Fibroblast of pulmonary artery (primary cell): Measurements from ENCODE around the gene STXBP6.
"Not testable (repeated sequence)": the region's sequence is repeated elsewhere in the genome, so short reads cannot be mapped to it uniquely, and the experiment has no call there.

Source experiments
- DNase-seq: peaks from one replicate; pipeline ENCODE4 v3.0.0-alpha.2; 2010; ENCODE audit warnings: low read depth
- H3K4me3 ChIP-seq: replicated peaks from 2 replicates; pipeline ENCODE4 v1.5.1; 2011; ENCODE audit warnings: low read depth, mild to moderate bottlenecking, control low read depth, low read length, moderate library complexity
- CTCF ChIP-seq: IDR thresholded peaks from 2 replicates; pipeline ENCODE4 v1.5.1; 2011; ENCODE audit warnings: mild to moderate bottlenecking, control low read depth, low read length, inconsistent platforms; ENCODE audit errors: missing control alignments

The STXBP6 gene

DNA sequence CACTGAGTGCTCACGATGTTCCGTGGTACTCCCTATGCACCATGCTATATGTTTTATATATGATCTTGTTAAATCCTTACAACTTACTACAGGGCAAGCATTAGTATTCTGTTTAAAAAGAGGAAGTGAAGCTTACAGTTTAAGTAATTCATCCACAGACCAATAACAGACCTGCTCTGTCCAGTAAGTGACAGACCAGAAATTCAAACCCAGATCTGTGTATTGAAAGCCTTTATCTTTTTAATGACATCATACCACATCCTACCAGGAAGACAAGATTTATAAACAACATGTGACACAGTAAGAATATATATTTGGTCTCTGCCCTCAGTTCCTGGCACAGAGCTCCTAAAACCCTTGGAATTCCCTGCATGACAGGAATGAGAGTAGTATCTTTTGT is 206.5 kb downstream of the STXBP6 start:
- DNase-seq, result no peak
- H3K4me3 ChIP-seq, result no peak overlapping the region
- TF ChIP-seq CTCF, result no peak

DNA sequence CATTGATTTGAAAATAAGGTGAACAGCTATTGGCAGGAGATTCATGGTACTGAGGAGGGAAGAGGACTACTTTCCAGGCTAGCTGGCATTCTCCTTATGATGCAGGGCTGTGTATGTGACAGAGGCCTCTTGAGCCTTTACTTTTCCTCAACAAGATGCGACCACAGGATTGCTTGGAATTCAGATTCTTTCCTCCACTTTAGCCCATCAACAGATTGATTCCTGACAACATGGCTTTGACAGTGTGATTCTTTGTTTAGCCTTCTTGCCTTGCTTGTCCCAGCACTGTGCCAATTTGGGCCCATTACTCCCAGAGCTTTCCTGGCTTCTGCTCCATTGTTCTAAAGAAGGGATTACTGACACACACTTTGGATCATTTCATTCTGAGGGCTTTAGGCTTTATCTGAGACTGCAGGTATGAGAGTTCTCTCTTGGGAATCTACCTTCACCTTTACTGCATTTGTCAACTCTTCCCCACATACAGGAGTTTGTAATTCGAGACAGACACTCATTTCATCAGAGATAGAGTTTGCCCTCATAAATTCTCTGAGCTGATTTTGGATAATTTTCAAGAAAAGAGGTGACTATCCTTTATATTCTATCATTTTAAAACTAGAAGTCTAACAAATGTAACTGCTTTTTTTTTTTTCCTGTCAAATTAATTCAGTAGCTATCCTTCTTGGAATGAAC is 209.6 kb downstream of the STXBP6 start:
- H3K4me3 ChIP-seq, result no peak overlapping the region
- no peak for TF ChIP-seq CTCF
- DNase-seq, result no peak

DNA sequence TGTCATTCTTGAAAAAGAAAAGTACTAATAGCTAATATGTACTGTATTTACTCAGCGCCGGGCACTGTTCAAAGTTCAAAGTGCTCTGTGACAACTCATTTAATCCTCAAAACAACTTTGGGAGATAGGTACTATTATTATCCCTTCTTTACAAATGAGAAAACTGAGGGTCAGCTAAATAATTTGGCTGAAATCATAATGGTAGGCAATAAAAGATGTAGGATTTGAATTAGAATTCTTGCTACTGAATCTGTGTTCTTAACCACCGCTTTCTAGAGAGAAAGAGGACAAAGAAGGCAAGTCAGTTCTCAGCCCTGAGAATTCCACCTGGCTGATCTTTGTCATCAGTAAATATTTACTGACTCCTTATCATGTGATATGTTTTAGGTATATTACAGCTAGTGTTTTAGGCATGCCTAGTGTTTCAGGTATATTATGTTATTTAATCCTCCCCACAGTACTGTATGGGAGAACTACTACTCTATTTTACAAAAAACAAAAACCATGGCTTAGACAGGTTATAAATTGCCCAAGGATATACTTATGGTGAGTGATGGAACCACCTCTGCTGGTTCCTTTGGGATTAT is 210.2 kb downstream of the STXBP6 start:
- DNase-seq, result no peak
- H3K4me3 ChIP-seq, result no peak overlapping the region
- TF ChIP-seq CTCF, result no peak

GRCh38 chr14:24838945-24839616 is 210.9 kb downstream of the STXBP6 start:
- H3K4me3 ChIP-seq, result no peak overlapping the region
- peak; percentile 56 for DNase-seq
- TF ChIP-seq CTCF, result no peak

- no peak for DNase-seq
- TF ChIP-seq CTCF, result no peak
- H3K4me3 ChIP-seq, result no peak overlapping the region
These were observed 212.5 kb downstream of the STXBP6 start for GRCh38 chr14:24837280-24838046.

DNA sequence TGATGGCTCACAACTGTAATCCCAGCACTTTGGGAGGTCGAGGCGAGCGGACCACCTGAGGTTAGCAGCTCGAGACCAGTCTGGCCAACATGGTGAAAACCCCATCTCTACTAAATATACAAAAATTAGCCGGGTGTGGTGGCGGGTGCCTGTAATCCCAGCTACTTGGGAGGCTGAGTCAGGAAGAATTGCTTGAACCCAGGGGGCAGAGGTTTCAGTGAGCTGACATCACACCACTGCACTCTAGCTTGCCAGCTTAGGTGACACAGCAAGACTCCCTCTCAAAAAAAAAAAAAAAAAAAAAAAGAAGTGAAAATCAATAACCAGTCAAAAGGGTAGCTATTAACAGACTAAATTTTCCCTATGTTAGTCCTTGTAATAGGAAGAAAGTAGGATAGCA is 213.6 kb downstream of the STXBP6 start:
- not testable (repeated sequence) for H3K4me3 ChIP-seq, DNase-seq

DNA sequence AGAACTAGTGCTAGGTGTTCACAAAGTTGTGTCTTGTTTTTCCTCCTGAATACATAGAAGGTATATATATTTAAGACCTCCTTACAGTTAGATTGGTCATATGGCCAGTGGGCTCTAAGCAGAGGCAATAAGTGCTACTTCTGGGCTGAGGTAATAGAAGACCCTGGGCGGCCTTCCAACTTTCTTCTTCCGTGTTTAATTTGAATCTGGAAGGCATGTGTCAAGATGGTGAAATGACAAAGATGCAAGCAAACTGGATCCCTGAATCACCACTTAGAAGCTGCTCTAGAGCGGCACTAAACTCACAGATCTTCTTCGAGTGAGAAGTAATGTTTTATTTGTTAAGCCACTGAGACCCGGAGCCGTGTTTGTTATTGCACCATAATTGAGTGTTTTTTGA is 215.0 kb downstream of the STXBP6 start:
- H3K4me3 ChIP-seq, result no peak overlapping the region
- TF ChIP-seq CTCF, result no peak
- no peak for DNase-seq
